Neural crest cell (in vitro differentiated cells): ENCODE results near the gene PAPOLB. TPM values are rescaled to one million over a fixed set of nuclear protein-coding genes. Genes with fewer than 3 reads are reported as not detected.
A peak's percentile ranks its signal among the peaks of the same experiment; 100 is the strongest.

ENCODE experiments used
- DNase-seq: peaks from one replicate; pipeline ENCODE4 v3.0.0; 2021; ENCODE audit warnings: low read depth, mixed read lengths, low spot score
- H3K27ac Mint-ChIP-seq: one replicate; pipeline ENCODE4 v1.8.0; 2021; ENCODE audit warnings: mild to moderate bottlenecking, mixed read lengths; ENCODE audit not compliant: unreplicated experiment
- H3K27me3 Mint-ChIP-seq: 2 replicates; pipeline ENCODE4 v1.8.0; 2021; ENCODE audit warnings: low read depth, mild to moderate bottlenecking, mixed read lengths
- H3K36me3 Mint-ChIP-seq: 2 replicates; pipeline ENCODE4 v1.8.0; 2021; ENCODE audit warnings: low read depth, mild to moderate bottlenecking, mixed read lengths
- H3K4me1 Mint-ChIP-seq: 2 replicates; pipeline ENCODE4 v1.8.0; 2021; ENCODE audit warnings: mixed read lengths
- H3K4me3 Mint-ChIP-seq: one replicate; pipeline ENCODE4 v1.8.0; 2021; ENCODE audit warnings: mild to moderate bottlenecking, mixed read lengths
- H3K9me3 Mint-ChIP-seq: 2 replicates; pipeline ENCODE4 v1.8.0; 2021; ENCODE audit warnings: mixed read lengths
- CTCF ChIP-seq: fragments of 200-600 bp; sonication (generic); conservative IDR thresholded peaks from 2 replicates; pipeline ENCODE4 v1.5.0; 2021; ENCODE audit warnings: antibody characterized with exemption, mild to moderate bottlenecking
- total RNA-seq: library from RNA; stranded (reverse); gene quantifications from 2 replicates; pipeline ENCODE4 v1.2.1, GENCODE V29; 2021

Gene PAPOLB
- total RNA-seq, 1 donor from 2014 or later, result 0.26 TPM

- H3K36me3 Mint-ChIP-seq, result no peaks in the 10 kb centered on the region
- H3K27ac Mint-ChIP-seq, result no peak overlapping the region
- H3K27me3 Mint-ChIP-seq, result no peaks in the 10 kb centered on the region
- DNase-seq, result no peak
- TF ChIP-seq CTCF, result no peak
- H3K9me3 Mint-ChIP-seq, result no peaks in the 10 kb centered on the region
- no peak overlapping the region for H3K4me3 Mint-ChIP-seq
- H3K4me1 Mint-ChIP-seq, result peaks cover 12% of the 10 kb centered on the region
Observed at GRCh38 chr7:4875391-4875790, 13.6 kb upstream of the PAPOLB start.

DNA sequence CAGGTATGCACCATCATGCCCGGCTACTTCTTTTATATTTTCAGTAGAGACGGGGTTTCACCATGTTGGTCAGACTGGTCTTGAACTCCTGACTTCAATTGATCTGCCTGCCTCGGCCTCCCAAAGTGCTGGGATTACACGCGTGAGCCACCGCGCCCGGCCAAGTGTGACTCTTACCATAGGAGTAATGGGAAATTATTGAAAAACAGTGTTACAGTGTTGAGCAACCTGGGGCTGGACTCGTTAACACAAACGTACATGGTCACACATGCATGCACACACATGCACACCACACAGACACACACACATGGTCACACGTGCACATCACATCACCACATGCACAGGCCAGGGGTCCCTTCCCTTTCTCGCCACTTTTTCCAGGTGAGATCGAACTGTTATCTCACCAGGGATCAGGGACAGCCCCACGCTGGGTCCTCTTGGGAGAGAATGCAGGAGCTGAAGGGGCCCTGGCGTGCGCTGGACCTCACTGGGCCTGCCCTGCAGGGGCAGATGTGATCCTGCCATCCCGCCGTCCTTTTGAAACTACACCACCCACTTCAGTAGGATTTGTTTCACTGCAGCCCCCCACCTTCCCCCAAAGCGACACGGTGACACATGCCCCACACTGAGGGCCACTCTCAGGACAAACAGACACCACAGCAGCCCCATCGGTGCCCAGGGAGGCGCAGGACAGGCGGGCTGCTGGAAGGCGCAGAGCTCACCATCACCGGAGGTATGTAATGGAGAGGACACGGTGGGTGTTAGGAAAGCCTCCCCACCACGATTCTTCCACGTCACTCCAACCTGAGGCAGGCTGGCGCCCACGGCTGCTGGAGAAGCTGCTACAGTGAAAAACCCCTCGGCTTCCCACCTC is 11.5 kb upstream of the PAPOLB start:
- no peak overlapping the region for H3K27ac Mint-ChIP-seq
- TF ChIP-seq CTCF, result no peak
- H3K27me3 Mint-ChIP-seq, result no peaks in the 10 kb centered on the region
- no peaks in the 10 kb centered on the region for H3K4me1 Mint-ChIP-seq
- H3K36me3 Mint-ChIP-seq, result peaks cover 5% of the 10 kb centered on the region
- H3K4me3 Mint-ChIP-seq, result no peak overlapping the region
- H3K9me3 Mint-ChIP-seq, result peaks cover 2% of the 10 kb centered on the region
- no peak for DNase-seq

- Mint-ChIP-seq H3K9me3 (peaks cover 2% of the 10 kb centered on the region), H3K27me3 (no peaks in the 10 kb centered on the region), H3K4me3 (peak overlapping the region; percentile 51), H3K27ac (no peak overlapping the region), H3K36me3 (peaks cover 6% of the 10 kb centered on the region), H3K4me1 (no peaks in the 10 kb centered on the region)
- DNase-seq, result no peak
- no peak for TF ChIP-seq CTCF
Observed at GRCh38 chr7:4871930-4872675, 10.3 kb upstream of the PAPOLB start.

GRCh38 chr7:4871056-4871680 is 9.3 kb upstream of the PAPOLB start:
- Mint-ChIP-seq H3K4me1 (peaks cover 4% of the 10 kb centered on the region), H3K36me3 (peaks cover 6% of the 10 kb centered on the region), H3K4me3 (no peak overlapping the region), H3K27ac (no peak overlapping the region), H3K9me3 (peaks cover 2% of the 10 kb centered on the region), H3K27me3 (no peaks in the 10 kb centered on the region)
- TF ChIP-seq CTCF, result no peak
- no peak for DNase-seq

DNA sequence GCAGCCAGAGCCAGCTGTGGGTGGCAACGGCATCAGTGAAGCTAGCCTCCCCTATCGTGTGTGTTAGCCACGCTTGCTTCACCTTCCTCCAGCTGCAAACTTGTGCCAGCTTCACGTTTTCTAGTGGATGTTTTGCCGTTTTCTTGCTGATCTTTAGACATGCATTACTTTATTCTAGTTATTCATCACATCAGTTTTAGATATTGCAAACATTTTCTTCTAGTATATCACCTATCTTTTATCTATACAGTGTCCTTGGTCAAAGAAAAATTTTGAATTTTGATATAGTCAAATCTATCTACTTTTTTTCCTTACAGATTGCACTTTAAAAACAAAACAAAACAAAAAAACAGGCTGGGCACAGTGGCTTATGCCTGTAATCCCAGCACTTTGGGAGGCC is 6.7 kb upstream of the PAPOLB start:
- no peak for TF ChIP-seq CTCF
- no peak overlapping the region for H3K27ac Mint-ChIP-seq
- peaks cover 4% of the 10 kb centered on the region for H3K4me1 Mint-ChIP-seq
- no peak overlapping the region for H3K4me3 Mint-ChIP-seq
- H3K27me3 Mint-ChIP-seq, result no peaks in the 10 kb centered on the region
- peaks cover 16% of the 10 kb centered on the region for H3K36me3 Mint-ChIP-seq
- DNase-seq, result no peak
- peaks cover 10% of the 10 kb centered on the region for H3K9me3 Mint-ChIP-seq
